BLaER1 (cell line): ENCODE results near the gene GTSF1L.

Source experiments
- H3K27ac ChIP-seq: shearing (Covaris generic); formaldehyde crosslinking; 2 replicates; pipeline ENCODE4 v1.8.1; 2022
- H3K27me3 ChIP-seq: shearing (Covaris generic); formaldehyde crosslinking; 2 replicates; pipeline ENCODE4 v1.8.1; 2022
- H3K36me3 ChIP-seq: shearing (Covaris generic); formaldehyde crosslinking; 2 replicates; pipeline ENCODE4 v1.8.1; 2022
- H3K4me1 ChIP-seq: shearing (Covaris generic); formaldehyde crosslinking; 2 replicates; pipeline ENCODE4 v1.8.1; 2022
- H3K4me2 ChIP-seq: shearing (Covaris generic); formaldehyde crosslinking; 2 replicates; pipeline ENCODE4 v1.8.1; 2022
- H3K4me3 ChIP-seq: shearing (Covaris generic); formaldehyde crosslinking; 2 replicates; pipeline ENCODE4 v1.8.1; 2022
- H3K9ac ChIP-seq: shearing (Covaris generic); formaldehyde crosslinking; 2 replicates; pipeline ENCODE4 v1.8.1; 2022
- H3K9me3 ChIP-seq: shearing (Covaris generic); formaldehyde crosslinking; 2 replicates; pipeline ENCODE4 v1.8.1; 2022
- H4K20me1 ChIP-seq: shearing (Covaris generic); formaldehyde crosslinking; 2 replicates; pipeline ENCODE4 v1.8.1; 2022
- Cebpa-rat ChIP-seq: shearing (Covaris generic); IDR thresholded peaks from 2 replicates; pipeline ENCODE4 v1.8.1; 2022

GTSF1L gene

DNA sequence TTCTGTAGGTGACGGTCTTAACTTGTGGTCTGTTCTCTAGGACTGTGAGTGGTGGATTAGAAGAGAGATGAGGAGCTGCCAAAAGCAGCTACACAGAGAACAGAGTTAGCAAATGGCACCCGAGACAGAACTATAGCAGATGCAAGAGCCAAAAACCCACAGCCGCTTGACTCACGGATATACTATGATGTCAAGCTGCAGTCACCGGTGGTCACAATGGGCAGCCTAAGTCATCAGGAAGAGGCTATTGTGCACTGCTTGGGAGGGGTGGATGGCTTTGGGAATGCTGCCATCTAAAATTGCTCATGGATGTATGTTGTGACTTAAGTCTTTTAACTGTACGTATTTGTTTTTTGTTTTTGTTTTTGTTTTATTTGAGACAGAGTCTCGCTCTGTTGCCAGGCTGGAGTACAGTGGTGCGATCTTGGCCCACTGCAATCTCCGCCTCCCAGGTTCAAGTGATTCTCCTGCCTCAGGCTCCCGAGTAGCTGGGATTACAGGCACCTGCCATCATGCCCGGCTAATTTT is at the start of gene GTSF1L:
Gene GTSF1L (minus strand): TSS at position 192 of the 528 bp plus-strand sequence. CDS start 308 bp downstream, outside the sequence.
- Histone ChIP-seq H3K4me3 (no peak within 1 kb of the TSS), H3K27ac (no peak within 1 kb of the TSS), H4K20me1 (peaks cover 4% of the 10 kb centered on the region; the same call in 1 of the 2 replicates), H3K9ac (no peak within 1 kb of the TSS), H3K9me3 (no peaks in the 10 kb centered on the region), H3K36me3 (no peaks in the 10 kb centered on the region), H3K27me3 (no peaks in the 10 kb centered on the region), H3K4me1 (peaks cover 40% of the 10 kb centered on the region), H3K4me2 (no peak within 1 kb of the TSS)
- TF ChIP-seq Cebpa-rat = no peak

DNA sequence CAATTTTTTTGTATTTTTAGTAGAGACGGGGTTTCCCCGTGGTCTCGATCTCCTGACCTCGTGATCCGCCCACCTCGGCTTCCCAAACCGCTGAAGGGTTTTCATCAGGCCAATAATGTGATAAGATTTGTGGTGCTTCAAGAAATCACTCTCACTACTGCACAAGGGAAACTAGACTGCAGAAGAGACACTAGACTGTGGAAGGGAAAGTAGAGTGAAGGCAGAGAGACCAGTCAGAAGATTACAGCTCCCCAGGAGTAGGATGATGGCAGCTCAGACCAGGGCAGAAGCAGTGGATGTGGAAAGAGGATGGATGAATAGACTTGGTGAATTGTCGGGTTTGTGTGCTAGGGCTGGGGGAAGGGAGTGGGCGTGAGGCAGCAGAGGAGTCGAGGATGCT is 48.0 kb upstream of the GTSF1L start:
- no peak for TF ChIP-seq Cebpa-rat
- no peaks in the 10 kb centered on the region for H3K27me3 ChIP-seq
- H3K27ac ChIP-seq = no peak overlapping the region
- no peak overlapping the region for H3K9ac ChIP-seq
- H3K4me3 ChIP-seq = no peak overlapping the region
- no peak overlapping the region for H3K4me2 ChIP-seq
- H3K36me3 ChIP-seq = no peaks in the 10 kb centered on the region
- H3K9me3 ChIP-seq = peaks cover 28% of the 10 kb centered on the region
- no peaks in the 10 kb centered on the region for H3K4me1 ChIP-seq
- H4K20me1 ChIP-seq = no peaks in the 10 kb centered on the region

DNA sequence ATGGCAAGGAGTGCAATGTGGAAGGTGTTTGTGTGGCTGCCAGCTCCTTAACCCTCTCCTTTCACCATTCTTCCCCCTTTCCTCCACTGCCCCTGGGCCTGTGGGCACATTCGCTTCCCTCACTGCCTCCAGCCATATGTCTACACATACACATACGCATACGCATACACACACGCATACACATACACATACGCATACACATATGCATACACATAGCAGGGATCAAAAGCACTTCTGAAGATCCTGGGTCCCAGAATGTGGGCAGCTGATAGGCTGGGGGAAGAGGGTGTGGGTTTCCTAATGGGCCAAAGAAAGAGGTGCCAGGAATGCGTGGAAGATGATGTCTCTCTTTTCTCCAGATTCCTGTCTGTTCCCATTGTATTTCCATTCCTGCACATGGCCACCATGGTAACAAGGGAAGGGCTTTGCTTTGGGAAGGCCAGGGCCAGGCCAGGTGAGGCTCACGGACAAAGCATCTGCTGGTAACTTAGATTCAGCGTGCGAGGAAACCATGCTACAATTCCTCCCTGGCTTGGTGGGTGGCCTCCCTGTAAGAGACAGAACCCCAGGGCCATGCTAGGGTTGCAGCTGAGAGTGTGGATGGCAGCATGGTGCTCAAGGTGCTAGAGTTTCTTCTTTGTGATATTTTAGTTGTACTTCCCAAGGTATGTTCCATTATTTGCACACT is 44.8 kb upstream of the GTSF1L start:
- H3K9me3 ChIP-seq = no peaks in the 10 kb centered on the region
- H3K36me3 ChIP-seq = no peaks in the 10 kb centered on the region
- H3K4me3 ChIP-seq = no peak overlapping the region
- no peak overlapping the region for H3K9ac ChIP-seq
- peaks cover 9% of the 10 kb centered on the region; the same call in 1 of the 2 replicates for H3K4me1 ChIP-seq
- no peak for TF ChIP-seq Cebpa-rat
- H3K27me3 ChIP-seq = no peaks in the 10 kb centered on the region
- no peak overlapping the region for H3K27ac ChIP-seq
- H4K20me1 ChIP-seq = no peaks in the 10 kb centered on the region
- H3K4me2 ChIP-seq = no peak overlapping the region

DNA sequence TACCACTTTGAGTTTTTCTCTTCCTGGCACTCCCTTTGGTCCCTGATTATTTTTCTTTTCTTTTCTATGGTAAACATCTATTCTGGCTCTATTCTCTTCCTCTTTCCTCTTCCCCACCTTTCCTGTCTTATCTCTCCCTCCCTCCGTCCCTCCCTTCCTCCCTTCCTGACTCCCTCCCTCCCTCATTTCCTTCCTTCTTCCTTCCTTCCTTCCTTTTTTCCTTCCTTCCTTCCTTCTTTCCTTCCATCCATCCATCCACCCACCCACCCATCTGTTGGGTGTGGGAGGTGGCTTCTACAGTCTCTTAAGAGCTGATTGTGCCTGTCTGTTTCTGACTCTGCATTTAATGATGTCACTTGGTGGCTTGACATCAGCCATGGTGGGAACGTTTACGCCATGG is 43.5 kb upstream of the GTSF1L start:
- Histone ChIP-seq H3K9ac (no peak overlapping the region), H3K9me3 (no peaks in the 10 kb centered on the region), H3K27ac (no peak overlapping the region), H3K36me3 (no peaks in the 10 kb centered on the region), H4K20me1 (no peaks in the 10 kb centered on the region), H3K27me3 (no peaks in the 10 kb centered on the region), H3K4me2 (no peak overlapping the region), H3K4me1 (peaks cover 9% of the 10 kb centered on the region; the same call in 1 of the 2 replicates), H3K4me3 (no peak overlapping the region)
- TF ChIP-seq Cebpa-rat = no peak

DNA sequence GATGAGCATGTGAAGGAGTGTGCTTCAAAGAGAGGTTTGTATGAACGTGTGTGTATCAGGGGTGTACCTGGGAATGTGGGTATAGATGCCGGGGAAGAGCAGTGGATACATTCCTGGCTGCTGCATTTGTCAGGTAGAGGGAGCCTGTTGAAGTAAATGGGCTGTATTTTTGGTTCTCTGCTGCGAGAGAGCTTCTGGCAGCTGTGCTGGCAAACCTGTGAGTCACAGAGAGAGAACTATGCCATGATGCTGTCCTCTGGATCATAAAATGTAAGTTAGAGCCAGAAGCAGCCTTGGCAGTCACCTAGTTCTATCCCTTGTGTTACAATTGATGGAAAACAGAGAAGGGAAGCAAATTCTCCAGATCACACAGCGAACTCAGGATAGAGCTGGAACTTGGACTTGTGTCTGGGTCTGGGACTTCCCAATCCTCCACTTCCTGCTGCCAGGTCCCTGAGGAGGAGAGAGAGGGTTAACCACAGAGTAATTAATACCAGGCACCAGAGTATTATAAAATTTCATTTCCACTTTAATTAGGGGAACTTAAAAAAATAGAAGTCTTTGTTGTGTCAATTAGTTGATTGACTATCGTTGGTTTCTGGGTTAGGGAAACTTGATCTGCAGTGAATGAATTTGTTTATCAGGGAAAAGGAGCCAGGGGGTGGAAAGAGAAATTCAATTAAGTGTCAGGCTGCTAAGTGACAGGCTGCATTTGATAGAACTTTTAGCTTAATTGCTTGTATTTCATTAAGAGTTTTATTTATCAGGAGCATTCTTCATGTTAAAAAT is 41.1 kb upstream of the GTSF1L start:
- no peak overlapping the region for H3K9ac ChIP-seq
- no peak for TF ChIP-seq Cebpa-rat

DNA sequence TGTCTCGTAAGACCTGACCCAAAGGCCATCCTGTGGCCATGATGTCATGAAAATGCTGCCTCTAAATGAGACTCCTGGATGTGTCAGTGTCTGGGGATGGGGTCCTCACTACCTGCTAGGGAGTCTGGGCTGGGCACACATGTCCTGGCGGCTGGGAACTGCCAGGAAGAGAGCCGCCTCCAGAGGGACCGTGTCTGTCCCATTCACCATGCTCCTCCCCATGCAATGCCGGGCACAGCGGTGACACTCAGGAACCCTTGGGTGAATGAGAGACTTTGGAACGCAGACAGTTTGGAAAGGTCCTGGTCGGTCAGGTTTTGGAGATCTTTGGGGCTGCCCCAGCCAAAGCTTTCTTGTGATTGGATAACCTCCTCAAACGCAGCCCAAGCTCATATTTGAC is 40.1 kb upstream of the GTSF1L start:
- Histone ChIP-seq H3K4me1 (peaks cover 9% of the 10 kb centered on the region; the same call in 1 of the 2 replicates), H3K9me3 (no peaks in the 10 kb centered on the region), H4K20me1 (no peaks in the 10 kb centered on the region), H3K4me2 (no peak overlapping the region), H3K9ac (no peak overlapping the region), H3K27me3 (no peaks in the 10 kb centered on the region), H3K4me3 (no peak overlapping the region), H3K27ac (no peak overlapping the region), H3K36me3 (no peaks in the 10 kb centered on the region)
- TF ChIP-seq Cebpa-rat = no peak

More for the DNA sequence above, 41.1 kb upstream of the GTSF1L start:
- Histone ChIP-seq H4K20me1 (no peaks in the 10 kb centered on the region), H3K4me1 (peaks cover 9% of the 10 kb centered on the region; the same call in 1 of the 2 replicates), H3K4me2 (no peak overlapping the region), H3K9me3 (no peaks in the 10 kb centered on the region), H3K27ac (no peak overlapping the region), H3K4me3 (no peak overlapping the region), H3K36me3 (no peaks in the 10 kb centered on the region), H3K27me3 (no peaks in the 10 kb centered on the region)

DNA sequence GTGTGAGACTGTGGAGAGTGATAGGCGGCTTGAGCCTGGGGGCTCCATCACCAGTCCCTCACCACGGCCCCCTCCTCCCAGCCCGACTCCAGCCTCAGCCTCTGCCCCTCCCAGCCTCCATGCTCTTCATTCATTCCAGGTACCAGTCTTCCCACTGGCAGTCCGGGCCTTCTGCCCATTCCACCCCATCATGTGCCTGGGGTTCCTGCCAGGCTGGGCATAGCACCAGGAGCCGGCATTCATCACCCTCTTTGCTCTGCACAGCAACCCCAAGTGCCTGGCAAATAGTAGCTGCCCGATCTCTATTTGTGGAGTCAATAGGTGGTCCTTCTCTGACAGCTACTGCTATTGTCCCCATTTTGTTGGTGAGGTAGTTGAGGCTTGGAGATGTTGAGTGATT is 39.6 kb upstream of the GTSF1L start:
- no peak for TF ChIP-seq Cebpa-rat

DNA sequence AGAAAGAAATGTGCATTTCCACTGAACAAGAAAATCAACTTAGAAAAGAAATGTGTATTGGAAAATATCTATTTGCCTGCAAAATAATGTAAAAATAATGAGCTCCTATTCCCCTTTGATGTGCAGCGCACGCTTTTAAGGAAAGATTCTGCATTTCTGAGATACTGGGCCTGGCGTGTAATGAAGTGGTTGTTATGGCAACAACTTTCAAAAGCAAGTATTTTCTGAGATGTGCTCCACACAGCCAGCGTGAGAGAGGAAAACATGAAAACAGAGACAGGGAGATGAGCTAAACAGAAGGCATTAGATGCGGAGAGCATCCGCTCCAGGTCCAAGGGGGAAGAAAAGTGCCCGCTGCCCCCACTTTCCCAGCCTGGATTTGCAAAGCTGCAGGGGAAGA is 39.1 kb upstream of the GTSF1L start:
- no peaks in the 10 kb centered on the region for H3K36me3 ChIP-seq
- H4K20me1 ChIP-seq = no peaks in the 10 kb centered on the region
- H3K27me3 ChIP-seq = no peaks in the 10 kb centered on the region
- peaks cover 9% of the 10 kb centered on the region; the same call in 1 of the 2 replicates for H3K4me1 ChIP-seq
- H3K27ac ChIP-seq = no peak overlapping the region
- TF ChIP-seq Cebpa-rat = no peak
- H3K9ac ChIP-seq = no peak overlapping the region
- H3K4me3 ChIP-seq = no peak overlapping the region
- H3K9me3 ChIP-seq = no peaks in the 10 kb centered on the region
- H3K4me2 ChIP-seq = no peak overlapping the region

More for the DNA sequence above, 39.6 kb upstream of the GTSF1L start:
- H3K36me3 ChIP-seq = no peaks in the 10 kb centered on the region
- H3K9ac ChIP-seq = no peak overlapping the region
- no peaks in the 10 kb centered on the region for H3K9me3 ChIP-seq
- H3K4me3 ChIP-seq = no peak overlapping the region
- H3K27ac ChIP-seq = no peak overlapping the region
- no peak overlapping the region for H3K4me2 ChIP-seq
- H4K20me1 ChIP-seq = no peaks in the 10 kb centered on the region
- peaks cover 9% of the 10 kb centered on the region; the same call in 1 of the 2 replicates for H3K4me1 ChIP-seq
- H3K27me3 ChIP-seq = no peaks in the 10 kb centered on the region

DNA sequence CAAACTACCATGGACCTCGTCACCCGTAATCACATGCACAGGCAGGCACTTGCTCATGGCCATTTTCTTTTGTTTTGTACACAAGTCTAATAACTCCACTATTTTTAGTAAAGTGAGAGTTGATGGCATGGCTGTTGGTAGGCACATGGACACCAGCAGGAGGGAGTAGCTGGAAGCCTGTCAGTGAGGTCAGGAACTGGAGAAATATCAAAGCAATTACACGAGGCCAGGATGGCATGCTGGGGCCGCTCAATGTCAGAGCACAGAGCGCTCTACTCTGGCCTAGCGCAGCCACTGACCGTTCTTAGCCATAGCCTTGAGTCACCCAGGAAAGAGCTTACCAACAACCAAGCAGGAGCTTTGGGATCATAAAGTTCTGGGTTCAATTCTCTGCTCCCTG is 36.1 kb upstream of the GTSF1L start:
- no peak for TF ChIP-seq Cebpa-rat
- Histone ChIP-seq H3K4me1 (peaks cover 3% of the 10 kb centered on the region; the same call in 1 of the 2 replicates), H3K27ac (no peak overlapping the region), H3K27me3 (no peaks in the 10 kb centered on the region), H4K20me1 (no peaks in the 10 kb centered on the region), H3K9ac (no peak overlapping the region), H3K9me3 (no peaks in the 10 kb centered on the region), H3K4me3 (no peak overlapping the region), H3K4me2 (no peak overlapping the region), H3K36me3 (no peaks in the 10 kb centered on the region)
